Adipocyte (in vitro differentiated cells): ENCODE measurements around the gene GLIS2.

Experiments used
- DNase-seq: peaks from one replicate; pipeline ENCODE4 v3.0.0-alpha.2; 2015; ENCODE audit warnings: low read depth
- H3K27me3 ChIP-seq: replicated peaks from 2 replicates; pipeline ENCODE4 v1.7.0; 2013; ENCODE audit warnings: mild to moderate bottlenecking, low read length, moderate library complexity; ENCODE audit not compliant: control insufficient read depth, insufficient read depth
- H3K36me3 ChIP-seq: 2 replicates; pipeline ENCODE4 v1.7.0; 2013; ENCODE audit warnings: low read length, mild to moderate bottlenecking, moderate library complexity; ENCODE audit not compliant: control insufficient read depth, insufficient read depth, severe bottlenecking
- H3K4me1 ChIP-seq: 2 replicates; pipeline ENCODE4 v1.7.0; 2013; ENCODE audit warnings: mild to moderate bottlenecking, low read length, moderate library complexity; ENCODE audit not compliant: control insufficient read depth, insufficient read depth
- H3K4me3 ChIP-seq: 2 replicates; pipeline ENCODE4 v1.7.0; 2013; ENCODE audit warnings: mild to moderate bottlenecking, low read length, moderate library complexity
- H3K9ac ChIP-seq: 2 replicates; pipeline ENCODE4 v1.7.0; 2013; ENCODE audit warnings: mild to moderate bottlenecking, low read length, moderate library complexity
- H3K9me3 ChIP-seq: 2 replicates; pipeline ENCODE4 v1.7.0; 2013; ENCODE audit warnings: mild to moderate bottlenecking, low read length, moderate library complexity; ENCODE audit not compliant: control insufficient read depth

GLIS2 gene

DNA sequence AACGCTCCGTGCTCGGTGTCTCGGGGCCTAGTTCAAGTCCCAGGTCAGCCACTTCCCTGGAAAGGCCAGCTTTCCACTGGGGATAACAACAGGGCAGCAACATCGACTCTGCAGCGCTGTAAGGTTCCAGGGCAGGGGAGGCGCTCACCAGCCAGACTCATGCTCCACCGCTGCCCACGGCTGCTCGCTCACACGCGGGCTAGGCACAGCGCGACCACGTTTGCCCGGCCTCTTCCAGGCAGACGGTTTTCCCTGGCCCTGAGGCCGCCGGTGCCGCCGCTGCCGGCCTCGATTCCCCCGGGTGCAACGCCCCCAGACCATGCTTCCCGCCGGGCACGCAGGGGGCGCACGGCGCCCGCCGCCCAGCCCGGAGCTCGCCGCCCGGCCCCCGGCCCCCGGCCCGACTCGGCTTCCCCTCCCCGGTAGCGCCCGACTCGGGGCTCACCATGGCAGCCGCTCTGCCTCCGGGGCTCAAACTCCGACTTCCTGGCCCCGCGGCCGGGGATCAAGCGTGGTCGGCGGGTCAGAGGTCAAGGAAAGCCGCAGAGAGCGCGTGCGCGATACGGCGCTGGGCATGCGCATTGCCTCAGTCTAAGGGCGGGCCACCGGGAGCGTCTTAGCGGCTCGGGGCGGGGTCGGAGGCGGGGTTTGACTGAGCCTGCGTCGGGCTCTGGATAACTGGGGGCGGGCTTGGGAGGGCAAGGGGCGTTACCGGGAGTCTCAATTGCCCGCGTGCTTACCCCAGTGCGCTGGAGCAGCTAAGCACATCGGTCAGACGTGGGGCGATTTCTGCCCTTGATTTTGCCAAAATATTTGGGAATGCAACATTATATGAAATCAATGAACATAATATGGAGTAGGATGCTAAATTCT is 35.2 kb downstream of the GLIS2 start, which contains the start of gene PAM16:
Gene PAM16 (minus strand): TSS at position 535 of the 873 bp plus-strand sequence. CDS start 87 bp downstream, at position 448.
- DNase-seq, result peak; percentile 98
- Histone ChIP-seq H3K9ac (peak within 1 kb of the TSS; percentile 97), H3K4me3 (peak within 1 kb of the TSS; percentile 98), H3K36me3 (no peaks in the 10 kb centered on the region), H3K9me3 (no peaks in the 10 kb centered on the region), H3K27me3 (no peaks in the 10 kb centered on the region), H3K4me1 (peaks cover 37% of the 10 kb centered on the region)

DNA sequence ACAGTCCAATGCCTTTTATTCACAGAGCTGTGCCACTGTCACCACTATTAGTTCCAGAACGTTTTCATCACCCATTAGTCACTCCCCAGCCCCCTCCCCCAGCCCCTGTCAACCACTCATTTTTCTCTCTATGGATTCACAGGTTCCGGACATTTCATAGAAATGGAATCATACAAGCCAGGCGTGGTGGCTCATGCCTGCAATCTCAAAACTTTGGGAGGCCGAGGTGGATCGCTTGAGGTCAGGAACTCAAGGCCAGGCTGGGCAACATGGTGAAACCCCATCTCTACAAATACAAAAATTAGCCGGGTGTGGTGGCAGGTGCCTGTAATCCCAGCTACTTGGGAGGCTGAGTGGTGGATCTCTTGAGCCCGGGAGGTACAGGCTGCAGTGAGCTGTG is 36.0 kb downstream of the GLIS2 start:
- no peak overlapping the region for H3K9ac ChIP-seq
- H3K4me3 ChIP-seq, result peak overlapping the region; percentile 9
- H3K27me3 ChIP-seq, result no peaks in the 10 kb centered on the region
- no peaks in the 10 kb centered on the region for H3K9me3 ChIP-seq
- H3K36me3 ChIP-seq, result no peaks in the 10 kb centered on the region
- peak; percentile 38 for DNase-seq
- peaks cover 28% of the 10 kb centered on the region for H3K4me1 ChIP-seq

DNA sequence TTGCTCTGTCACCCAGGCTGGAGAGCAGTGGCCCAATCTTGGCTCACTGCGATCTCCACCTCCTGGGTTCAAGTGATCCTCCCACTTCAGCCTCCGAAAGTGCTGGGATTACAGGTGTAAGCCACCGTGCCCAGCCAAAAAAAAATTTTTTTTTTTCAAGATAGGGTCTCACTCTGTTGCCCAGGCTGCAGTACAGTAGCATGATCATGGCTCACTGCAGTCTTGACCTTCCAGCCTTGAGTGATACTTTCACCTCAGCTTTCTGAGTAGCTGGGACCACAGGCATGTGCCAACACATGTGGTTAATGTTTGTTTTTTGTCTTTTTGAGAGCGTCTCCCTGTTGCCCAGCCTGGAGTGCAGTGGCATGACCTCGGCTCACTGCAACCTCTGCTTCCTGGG is 37.0 kb downstream of the GLIS2 start:
- H3K4me3 ChIP-seq, result no peak overlapping the region

DNA sequence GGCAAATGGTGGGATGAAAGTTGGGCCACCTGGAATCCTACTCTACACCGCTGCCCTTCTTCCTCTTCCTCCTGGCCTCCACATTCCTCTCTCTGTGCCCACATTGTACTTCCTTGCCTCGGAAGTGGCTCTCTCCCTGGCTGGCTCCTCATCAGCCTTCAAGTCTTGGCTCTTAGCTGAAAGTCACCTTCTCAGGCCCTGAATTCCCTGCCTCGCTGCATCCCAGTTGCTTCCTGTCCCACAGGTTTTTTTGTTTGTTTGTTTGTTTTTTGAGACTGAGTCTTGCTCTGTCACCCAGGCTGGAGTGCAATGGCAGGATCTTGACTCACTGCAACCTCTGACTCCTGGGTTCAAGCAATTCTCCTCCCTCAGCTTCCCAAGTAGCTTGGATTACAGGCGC is 37.8 kb downstream of the GLIS2 start:
- Histone ChIP-seq H3K36me3 (no peaks in the 10 kb centered on the region), H3K4me1 (peaks cover 13% of the 10 kb centered on the region), H3K27me3 (no peaks in the 10 kb centered on the region), H3K9me3 (no peaks in the 10 kb centered on the region), H3K9ac (no peak overlapping the region), H3K4me3 (no peak overlapping the region)
- DNase-seq, result no peak

More for the DNA sequence above, 37.0 kb downstream of the GLIS2 start:
- Histone ChIP-seq H3K9me3 (no peaks in the 10 kb centered on the region), H3K27me3 (no peaks in the 10 kb centered on the region), H3K36me3 (no peaks in the 10 kb centered on the region), H3K9ac (no peak overlapping the region), H3K4me1 (peaks cover 19% of the 10 kb centered on the region)
- DNase-seq, result no peak

DNA sequence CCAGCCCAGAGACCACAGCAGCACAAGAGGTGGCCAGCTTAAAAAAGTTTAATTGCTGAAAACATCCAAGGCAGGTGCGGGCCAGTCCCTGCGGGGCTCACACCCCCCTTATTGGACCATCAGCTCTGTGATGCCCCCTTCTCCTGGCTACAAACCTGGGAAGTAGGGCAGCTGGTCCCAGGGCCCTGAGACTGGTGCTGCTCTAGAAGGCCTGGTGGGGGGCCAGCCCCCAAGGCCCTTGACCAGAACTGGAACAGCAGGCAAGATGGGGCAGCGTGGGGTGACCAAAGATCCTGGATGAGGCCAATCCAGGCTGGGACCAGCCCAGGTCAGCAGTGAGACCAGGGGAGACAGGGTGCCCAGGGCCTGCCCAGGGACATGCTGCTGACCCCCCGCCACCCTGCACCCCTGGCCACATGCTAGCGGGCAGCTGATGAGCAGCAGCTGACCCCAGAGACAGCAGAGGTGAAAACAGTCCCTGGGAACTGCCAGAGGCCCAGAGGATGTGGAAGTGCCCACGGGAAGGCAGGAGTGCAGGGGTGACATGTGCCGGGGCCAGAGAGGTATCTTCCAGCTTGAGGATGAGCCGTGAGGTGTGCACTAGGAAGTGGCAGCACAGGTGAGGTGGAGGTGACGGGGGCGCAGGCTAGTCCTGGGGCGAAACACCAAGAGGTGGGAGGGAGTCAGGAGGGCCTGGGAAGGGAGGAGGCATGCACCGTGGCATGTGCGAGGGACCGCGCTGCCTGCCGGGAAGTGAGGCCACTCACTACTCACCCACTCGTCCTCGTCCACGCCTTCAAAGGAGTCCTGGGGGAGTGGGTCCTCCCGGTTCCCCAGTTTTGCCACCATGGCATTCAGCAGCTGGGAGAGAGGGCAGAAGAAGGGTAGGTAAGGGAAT is 38.9 kb downstream of the GLIS2 start:
- no peak for DNase-seq
- no peak overlapping the region for H3K4me3 ChIP-seq
- peaks cover 10% of the 10 kb centered on the region for H3K4me1 ChIP-seq
- H3K9me3 ChIP-seq, result no peaks in the 10 kb centered on the region
- no peaks in the 10 kb centered on the region for H3K36me3 ChIP-seq
- H3K9ac ChIP-seq, result no peak overlapping the region
- no peaks in the 10 kb centered on the region for H3K27me3 ChIP-seq

DNA sequence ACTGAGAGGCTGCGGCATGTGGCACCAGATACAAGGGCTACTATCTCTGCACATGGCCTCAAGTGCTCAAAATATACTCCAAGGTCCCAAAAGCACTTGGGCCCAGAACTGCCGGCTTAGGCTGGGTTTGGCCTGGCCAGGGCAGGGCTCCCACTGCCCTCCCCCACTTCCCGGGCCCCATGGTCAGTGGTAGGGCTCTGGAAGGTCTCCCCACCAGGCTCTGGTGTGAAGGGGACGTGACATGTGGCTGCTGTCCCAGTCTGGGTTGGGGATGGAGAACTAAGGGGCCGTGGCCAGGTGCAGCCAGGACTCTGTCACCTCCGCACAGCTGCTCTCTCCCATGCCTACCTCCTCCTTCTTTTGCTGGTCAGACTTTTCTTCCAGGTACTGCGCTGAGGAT is 41.0 kb downstream of the GLIS2 start:
- no peak for DNase-seq
- no peak overlapping the region for H3K4me3 ChIP-seq
- H3K27me3 ChIP-seq, result no peaks in the 10 kb centered on the region
- no peaks in the 10 kb centered on the region for H3K9me3 ChIP-seq
- H3K4me1 ChIP-seq, result no peaks in the 10 kb centered on the region
- H3K36me3 ChIP-seq, result no peaks in the 10 kb centered on the region
- H3K9ac ChIP-seq, result no peak overlapping the region

DNA sequence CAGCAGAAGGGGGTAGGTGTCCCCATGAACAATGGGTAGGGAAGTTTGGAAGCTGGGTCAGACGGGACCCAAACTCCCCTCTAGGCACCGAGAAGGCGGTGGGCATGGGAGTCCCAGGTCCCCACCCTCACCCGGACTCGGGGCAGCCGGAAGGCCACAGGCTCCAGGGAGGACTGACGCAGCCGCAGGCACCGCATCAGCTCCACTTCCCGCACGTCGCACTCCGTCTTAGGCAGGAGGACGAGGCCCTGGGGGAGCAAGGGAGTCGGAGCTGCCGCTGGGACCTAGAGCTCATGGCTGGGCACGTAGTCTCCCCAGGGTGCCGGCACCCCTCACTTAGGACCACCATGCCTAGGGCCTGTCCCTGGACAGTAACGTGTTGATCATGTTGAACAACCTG is 42.4 kb downstream of the GLIS2 start:
- H3K36me3 ChIP-seq, result no peaks in the 10 kb centered on the region

DNA sequence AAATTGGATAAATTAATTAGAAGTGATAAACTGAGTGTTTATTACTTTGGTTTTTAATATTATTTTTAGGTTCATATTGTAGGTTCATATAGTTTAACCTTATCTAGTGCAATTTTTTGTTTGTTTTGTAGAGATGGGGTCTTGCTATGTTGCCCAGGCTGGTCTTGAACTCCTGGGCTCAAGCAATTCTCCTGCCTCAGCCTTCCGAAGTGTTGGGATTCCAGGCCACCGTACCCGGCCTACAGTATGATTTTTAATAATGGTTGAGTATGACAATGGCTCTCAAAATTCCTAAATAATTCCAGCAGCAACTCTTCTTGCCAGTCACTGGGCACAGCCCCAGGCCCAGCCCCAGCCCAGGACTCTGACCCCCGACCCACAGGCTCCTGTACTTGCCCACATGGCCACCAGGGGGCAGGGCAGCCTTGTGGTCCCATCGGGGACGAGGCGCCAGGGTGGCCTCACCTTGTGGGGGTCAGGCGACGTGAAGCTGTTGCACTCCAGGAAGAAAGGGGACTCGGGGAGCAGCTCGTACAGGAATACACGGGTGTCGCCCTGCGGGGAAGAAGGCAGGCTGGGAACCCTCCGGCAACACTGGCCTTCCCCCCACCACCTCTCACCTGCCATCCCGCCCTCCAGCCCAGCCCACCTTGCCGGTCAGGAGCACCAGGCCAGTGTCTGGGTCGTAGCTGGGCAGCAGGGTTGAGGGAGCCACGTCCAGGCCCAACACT is 43.1 kb downstream of the GLIS2 start:
- Histone ChIP-seq H3K36me3 (no peaks in the 10 kb centered on the region), H3K27me3 (no peaks in the 10 kb centered on the region), H3K9ac (no peak overlapping the region), H3K4me1 (no peaks in the 10 kb centered on the region), H3K9me3 (no peaks in the 10 kb centered on the region), H3K4me3 (no peak overlapping the region)
- peak; percentile 82 for DNase-seq

More for the DNA sequence above, 42.4 kb downstream of the GLIS2 start:
- Histone ChIP-seq H3K27me3 (no peaks in the 10 kb centered on the region), H3K4me1 (no peaks in the 10 kb centered on the region), H3K9me3 (no peaks in the 10 kb centered on the region), H3K9ac (no peak overlapping the region), H3K4me3 (no peak overlapping the region)
- DNase-seq, result no peak

DNA sequence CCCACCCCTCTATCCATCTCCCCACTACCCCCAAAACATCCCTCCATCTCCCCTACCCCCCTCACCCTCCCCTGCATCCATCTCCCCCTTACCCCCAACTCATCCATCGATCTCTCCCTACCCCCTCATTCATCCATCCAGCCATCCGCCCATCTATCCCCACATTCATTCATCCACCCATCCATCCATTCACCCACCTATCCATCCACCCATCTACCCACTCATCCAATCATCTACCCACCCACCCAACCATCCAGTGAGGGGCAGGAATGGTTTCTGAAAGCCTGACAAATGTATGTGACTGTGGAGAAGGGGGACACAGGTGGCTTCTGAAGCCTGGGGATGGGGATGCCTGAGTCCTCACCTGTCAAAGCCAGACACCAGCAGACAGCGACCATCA is 44.0 kb downstream of the GLIS2 start:
- H3K9ac ChIP-seq, result no peak overlapping the region
- H3K36me3 ChIP-seq, result no peaks in the 10 kb centered on the region
- no peaks in the 10 kb centered on the region for H3K4me1 ChIP-seq
- no peaks in the 10 kb centered on the region for H3K27me3 ChIP-seq
- H3K4me3 ChIP-seq, result no peak overlapping the region
- H3K9me3 ChIP-seq, result no peaks in the 10 kb centered on the region
- no peak for DNase-seq

DNA sequence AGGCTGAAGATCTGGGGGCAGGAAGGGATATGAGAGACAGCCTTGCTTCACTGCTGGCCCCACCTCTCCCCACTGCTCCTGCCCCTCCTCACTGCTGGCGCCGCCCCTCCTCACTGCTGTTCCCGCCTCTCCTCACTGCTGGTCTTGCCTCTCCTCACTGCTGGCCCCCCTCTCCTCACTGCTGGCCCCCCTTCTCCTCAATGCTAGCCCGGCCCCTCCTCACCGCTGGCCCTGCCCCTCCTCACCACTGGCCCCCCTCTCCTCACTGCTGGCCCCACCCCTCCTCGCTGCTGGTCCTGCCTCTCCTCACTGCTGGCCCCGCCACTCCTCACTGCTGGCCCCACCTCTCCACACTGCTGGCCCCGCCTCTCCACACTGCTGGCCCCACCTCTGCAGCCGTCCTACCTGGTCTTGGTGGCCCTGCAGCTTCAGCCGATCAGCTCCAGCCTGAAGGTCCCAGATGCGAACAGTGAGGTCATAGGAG is 44.7 kb downstream of the GLIS2 start:
- Histone ChIP-seq H3K36me3 (no peaks in the 10 kb centered on the region), H3K4me1 (no peaks in the 10 kb centered on the region), H3K9me3 (no peaks in the 10 kb centered on the region), H3K27me3 (no peaks in the 10 kb centered on the region), H3K9ac (no peak overlapping the region), H3K4me3 (no peak overlapping the region)
- DNase-seq, result no peak
